ENCODE data around the gene SMIM7.

GRCh38 chr19:16618248-16618647, 41.7 kb downstream of the SMIM7 start:
- TF ChIP-seq CTCF (IDR thresholded peaks at IDR 0.05) (no peak), ZFX (IDR thresholded peaks at IDR 0.05; ENCODE audit: borderline replicate concordance) (no peak)

All from 22Rv1 (cell line).